Measurements from ENCODE around the gene SMAP2. TPM values are rescaled to one million over a fixed set of nuclear protein-coding genes. Genes with fewer than 3 reads are reported as not detected.

SMAP2 gene
- polyA plus RNA-seq, 3 donors, result 302 to 382 (median 359) TPM

DNA sequence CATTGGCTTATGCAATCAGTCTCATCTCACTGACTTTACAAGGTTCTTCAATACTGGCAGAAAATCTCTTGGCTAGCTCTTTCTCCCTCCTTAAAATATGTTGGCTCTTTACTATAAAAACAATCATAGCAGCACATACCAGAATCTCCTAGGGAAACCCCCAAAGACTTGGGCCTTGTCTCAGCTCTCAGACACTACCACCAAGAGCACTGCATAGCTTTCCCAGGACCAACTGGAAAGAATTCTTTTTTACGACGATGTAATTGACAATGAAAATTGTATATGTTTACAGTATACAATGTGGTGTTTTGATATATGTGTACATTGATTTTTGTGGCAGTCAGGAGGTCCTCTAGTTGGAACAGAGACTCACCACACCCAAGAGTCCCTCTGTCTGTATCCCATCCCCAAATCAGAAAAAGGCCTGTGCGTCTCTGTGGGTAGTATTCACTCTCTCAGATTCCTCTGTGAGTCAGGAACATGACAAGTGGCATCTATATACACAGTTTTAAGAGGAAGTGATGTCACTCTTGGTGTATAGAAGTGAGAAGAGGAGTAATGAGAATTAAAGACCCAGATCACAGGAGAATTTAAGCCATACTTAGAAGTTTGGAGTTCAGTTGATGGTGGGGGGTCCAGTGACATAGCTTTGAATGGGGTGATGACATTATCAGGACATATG, 21.1 kb downstream of the SMAP2 start:
- no CpG with 5 or more reads among the region's 3 CpGs for WGBS (ENCODE audit: insufficient coverage)
- Histone ChIP-seq H3K79me2 (ENCODE audit: insufficient read depth, low read length) (peaks cover 100% of the 10 kb centered on the region), H3K27ac (ENCODE audit: low read depth in 1 of 2, low read length in 2 of 2) (peak overlapping the region; percentile 72 to 90), H2AFZ (ENCODE audit: insufficient read depth, low read depth, low read length, poor library complexity, severe bottlenecking) (no peak overlapping the region), H3K4me3 (replicated peaks in 1 of 3; ENCODE audit: low read depth in 2 of 3, low read length in 3 of 3) (peak overlapping the region in 1 of 3 experiments; percentile 65), H4K20me1 (ENCODE audit: insufficient read depth, low read length) (no peaks in the 10 kb centered on the region), H3K9ac (ENCODE audit: insufficient read depth, low read length, poor library complexity, severe bottlenecking) (peak overlapping the region; percentile 49), H3K27me3 (ENCODE audit: control insufficient read depth in 2 of 2, insufficient read depth in 2 of 2, low read length in 2 of 2) (no peaks in the 10 kb centered on the region), H3K36me3 (replicated peaks in 1 of 2; ENCODE audit: control insufficient read depth in 1 of 2, insufficient read depth in 2 of 2, low read length in 2 of 2) (peaks cover 0 to 4% of the 10 kb centered on the region in 2 donors), H3K4me1 (ENCODE audit: control insufficient read depth in 1 of 2, insufficient read depth in 2 of 2, low read length in 2 of 2) (peaks cover 99% of the 10 kb centered on the region in 2 donors), H3K9me3 (replicated peaks in 1 of 2; ENCODE audit: control insufficient read depth in 1 of 2, insufficient read depth in 1 of 2, low read length in 2 of 2) (no peaks in the 10 kb centered on the region), H3K4me2 (replicated peaks; ENCODE audit: extremely low read depth, low read length, poor library complexity, severe bottlenecking) (peak overlapping the region; percentile 59)
- H3K36me3 Mint-ChIP-seq, result peaks cover 32 to 52% of the 10 kb centered on the region in 2 donors
- TF ChIP-seq, protein P1, sequence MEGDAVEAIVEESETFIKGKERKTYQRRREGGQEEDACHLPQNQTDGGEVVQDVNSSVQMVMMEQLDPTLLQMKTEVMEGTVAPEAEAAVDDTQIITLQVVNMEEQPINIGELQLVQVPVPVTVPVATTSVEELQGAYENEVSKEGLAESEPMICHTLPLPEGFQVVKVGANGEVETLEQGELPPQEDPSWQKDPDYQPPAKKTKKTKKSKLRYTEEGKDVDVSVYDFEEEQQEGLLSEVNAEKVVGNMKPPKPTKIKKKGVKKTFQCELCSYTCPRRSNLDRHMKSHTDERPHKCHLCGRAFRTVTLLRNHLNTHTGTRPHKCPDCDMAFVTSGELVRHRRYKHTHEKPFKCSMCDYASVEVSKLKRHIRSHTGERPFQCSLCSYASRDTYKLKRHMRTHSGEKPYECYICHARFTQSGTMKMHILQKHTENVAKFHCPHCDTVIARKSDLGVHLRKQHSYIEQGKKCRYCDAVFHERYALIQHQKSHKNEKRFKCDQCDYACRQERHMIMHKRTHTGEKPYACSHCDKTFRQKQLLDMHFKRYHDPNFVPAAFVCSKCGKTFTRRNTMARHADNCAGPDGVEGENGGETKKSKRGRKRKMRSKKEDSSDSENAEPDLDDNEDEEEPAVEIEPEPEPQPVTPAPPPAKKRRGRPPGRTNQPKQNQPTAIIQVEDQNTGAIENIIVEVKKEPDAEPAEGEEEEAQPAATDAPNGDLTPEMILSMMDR (IDR thresholded peaks at IDR 0.05), result no peak
- H3K4me1 Mint-ChIP-seq, result peaks cover 93% of the 10 kb centered on the region
- H3K27me3 Mint-ChIP-seq (ENCODE audit: low read depth in 3 of 3), result no peaks in the 10 kb centered on the region
- H3K27ac Mint-ChIP-seq, result peak overlapping the region; percentile 97 to 99 (median 99)
- no peaks in the 10 kb centered on the region for H3K9me3 Mint-ChIP-seq
- peak; percentile 80 to 91 (median 86) for DNase-seq
- peak overlapping the region in 1 of 2 donors; percentile 79 for H3K4me3 Mint-ChIP-seq
- intact Hi-C loops (cut with micrococcal nuclease), result loop anchor here (1.0 to 5.0 kb wide), 3 partner anchors 8 to 52 kb away; no protein-coding TSS in a partner anchor

DNA sequence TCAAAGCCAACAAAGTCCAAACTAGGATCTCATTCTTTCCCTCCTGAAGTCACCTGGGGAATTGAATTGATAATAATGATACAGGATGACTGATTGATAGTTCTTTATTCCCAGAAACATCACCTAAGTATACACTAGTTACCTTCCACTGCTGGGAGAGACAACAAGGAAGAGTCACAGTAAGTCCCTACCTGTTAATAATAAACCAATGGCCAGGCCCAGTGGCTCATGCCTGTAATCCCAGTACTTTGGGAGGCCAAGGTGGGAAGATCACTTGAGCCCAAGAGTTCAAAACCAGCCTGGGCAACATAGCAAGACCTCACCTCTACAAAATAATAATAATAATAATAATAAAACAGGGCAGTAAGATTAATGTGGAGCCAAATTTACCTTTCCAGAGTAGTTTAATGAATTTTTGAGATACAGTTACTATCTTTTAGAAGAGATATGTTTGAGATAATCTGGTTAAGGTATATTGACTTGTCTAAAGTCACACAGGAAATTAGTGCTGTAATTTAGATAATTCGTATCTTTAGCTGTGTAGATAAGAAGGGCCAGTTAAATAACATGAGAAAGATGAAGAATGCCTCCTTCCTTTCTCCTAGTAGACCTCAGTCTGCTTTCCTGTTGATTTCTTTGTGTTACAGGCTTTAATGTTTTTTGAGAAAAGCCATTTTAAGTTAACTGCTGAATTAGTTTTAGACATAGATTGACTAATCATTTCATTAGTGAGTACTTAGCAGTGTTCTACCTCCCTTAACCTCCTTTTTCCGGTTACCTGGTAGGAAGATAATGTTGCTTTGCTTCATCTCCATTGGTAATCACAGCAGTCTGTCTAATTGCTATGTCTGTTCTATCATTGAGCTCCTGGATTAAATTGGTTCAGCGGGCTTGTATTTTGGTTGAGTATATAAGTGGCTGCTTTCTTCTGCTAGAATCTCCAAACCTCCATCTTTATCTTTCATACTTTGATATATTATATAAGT, 22.0 kb downstream of the SMAP2 start:
- H3K79me2 ChIP-seq (ENCODE audit: insufficient read depth, low read length), result peaks cover 100% of the 10 kb centered on the region
- H3K4me3 ChIP-seq (replicated peaks in 1 of 3; ENCODE audit: low read depth in 2 of 3, low read length in 3 of 3), result peak overlapping the region in 2 of 3 experiments; percentile 19 to 65
- peak overlapping the region; percentile 97 to 99 (median 99) for H3K27ac Mint-ChIP-seq
- WGBS (ENCODE audit: insufficient coverage), result no CpG with 5 or more reads among the region's 3 CpGs
- H3K27me3 ChIP-seq (ENCODE audit: control insufficient read depth in 2 of 2, insufficient read depth in 2 of 2, low read length in 2 of 2), result no peaks in the 10 kb centered on the region
- H3K27me3 Mint-ChIP-seq (ENCODE audit: low read depth in 3 of 3), result no peaks in the 10 kb centered on the region
- peak overlapping the region; percentile 32 for H3K9ac ChIP-seq (ENCODE audit: insufficient read depth, low read length, poor library complexity, severe bottlenecking)
- peak overlapping the region; percentile 66 for H3K4me2 ChIP-seq (replicated peaks; ENCODE audit: extremely low read depth, low read length, poor library complexity, severe bottlenecking)
- TF ChIP-seq, protein P1 (IDR thresholded peaks at IDR 0.05), result no peak
- no peak overlapping the region for H2AFZ ChIP-seq (ENCODE audit: insufficient read depth, low read depth, low read length, poor library complexity, severe bottlenecking)
- H3K9me3 ChIP-seq (replicated peaks in 1 of 2; ENCODE audit: control insufficient read depth in 1 of 2, insufficient read depth in 1 of 2, low read length in 2 of 2), result no peaks in the 10 kb centered on the region
- H3K4me1 ChIP-seq (ENCODE audit: control insufficient read depth in 1 of 2, insufficient read depth in 2 of 2, low read length in 2 of 2), result peaks cover 99% of the 10 kb centered on the region in 2 donors
- peaks cover 93% of the 10 kb centered on the region for H3K4me1 Mint-ChIP-seq
- peaks cover 0 to 4% of the 10 kb centered on the region in 2 donors for H3K36me3 ChIP-seq (replicated peaks in 1 of 2; ENCODE audit: control insufficient read depth in 1 of 2, insufficient read depth in 2 of 2, low read length in 2 of 2)
- H3K27ac ChIP-seq (ENCODE audit: low read depth in 1 of 2, low read length in 2 of 2), result peak overlapping the region; percentile 72 to 90
- no peak for DNase-seq
- H3K4me3 Mint-ChIP-seq, result no peak overlapping the region
- H3K36me3 Mint-ChIP-seq, result peaks cover 35 to 46% of the 10 kb centered on the region in 2 donors
- intact Hi-C loops (cut with micrococcal nuclease), result loop anchor here (1.0 to 5.0 kb wide), 3 partner anchors 9 to 53 kb away; no protein-coding TSS in a partner anchor
- no peaks in the 10 kb centered on the region for H3K9me3 Mint-ChIP-seq
- peaks cover 5% of the 10 kb centered on the region for H4K20me1 ChIP-seq (ENCODE audit: insufficient read depth, low read length)

Data from CD14-positive monocyte (primary cell).